Activated CD4-positive, alpha-beta T cell treated with anti-CD3 and anti-CD28 coated beads for 36 hours (primary cell): ENCODE results near the gene CBX4. TPM values are rescaled to one million over a fixed set of nuclear protein-coding genes. Genes with fewer than 3 reads are reported as not detected.
A peak's percentile ranks its signal among the peaks of the same experiment; 100 is the strongest.

ENCODE experiments used
- ATAC-seq: fragments of 200-7000 bp; cut with Tn5 transposase; one replicate; pipeline ENCODE4 v1.10.0; 2021; ENCODE audit warnings: mild to moderate bottlenecking, moderate library complexity
- CTCF ChIA-PET: fragments of 350-600 bp; sonication (Branson Sonifier 250); formaldehyde crosslinking; loops from one replicate; lab custom pipeline; 2021; ENCODE audit warnings: antibody characterized with exemption; lab: Charles Lee
- POLR2A ChIA-PET: fragments of 350-600 bp; sonication (Branson Sonifier 250); formaldehyde crosslinking; loops from one replicate; lab custom pipeline; 2021; ENCODE audit warnings: antibody characterized with exemption, inconsistent platforms; lab: Charles Lee
- DNase-seq: peaks from one replicate; pipeline ENCODE4 v3.0.0-alpha.2; 2020
- H3K27ac Mint-ChIP-seq: one replicate; pipeline ENCODE4 v1.8.0; 2021; ENCODE audit warnings: mixed read lengths
- H3K27me3 Mint-ChIP-seq: one replicate; pipeline ENCODE4 v1.8.0; 2021; ENCODE audit warnings: mixed read lengths
- H3K36me3 Mint-ChIP-seq: one replicate; pipeline ENCODE4 v1.8.0; 2021; ENCODE audit warnings: low read depth, mixed read lengths
- H3K4me1 Mint-ChIP-seq: one replicate; pipeline ENCODE4 v1.8.0; 2021; ENCODE audit warnings: mixed read lengths
- H3K4me3 Mint-ChIP-seq: one replicate; pipeline ENCODE4 v1.8.0; 2021; ENCODE audit warnings: mild to moderate bottlenecking, moderate library complexity, mixed read lengths
- H3K9me3 Mint-ChIP-seq: one replicate; pipeline ENCODE4 v1.8.0; 2021; ENCODE audit warnings: low read depth, mixed read lengths
- intact Hi-C, 2 experiments: fragments of 100-400 bp; cut with DNase I in 1 of 2; cut with micrococcal nuclease in 1 of 2; formaldehyde crosslinking; loops; one replicate each; pipeline versions ENCODE4 v1.14.2 to v1.15.1; 2022 to 2024; cut with DNase I, micrococcal nuclease
- total RNA-seq, 2 experiments: library from RNA; stranded (reverse); gene quantifications; one replicate each; pipeline ENCODE4 v1.2.3, GENCODE V29; 2021

Gene CBX4
- total RNA-seq, 2 experiments from 2014 or later, result 14.9 to 18.5 TPM

DNA sequence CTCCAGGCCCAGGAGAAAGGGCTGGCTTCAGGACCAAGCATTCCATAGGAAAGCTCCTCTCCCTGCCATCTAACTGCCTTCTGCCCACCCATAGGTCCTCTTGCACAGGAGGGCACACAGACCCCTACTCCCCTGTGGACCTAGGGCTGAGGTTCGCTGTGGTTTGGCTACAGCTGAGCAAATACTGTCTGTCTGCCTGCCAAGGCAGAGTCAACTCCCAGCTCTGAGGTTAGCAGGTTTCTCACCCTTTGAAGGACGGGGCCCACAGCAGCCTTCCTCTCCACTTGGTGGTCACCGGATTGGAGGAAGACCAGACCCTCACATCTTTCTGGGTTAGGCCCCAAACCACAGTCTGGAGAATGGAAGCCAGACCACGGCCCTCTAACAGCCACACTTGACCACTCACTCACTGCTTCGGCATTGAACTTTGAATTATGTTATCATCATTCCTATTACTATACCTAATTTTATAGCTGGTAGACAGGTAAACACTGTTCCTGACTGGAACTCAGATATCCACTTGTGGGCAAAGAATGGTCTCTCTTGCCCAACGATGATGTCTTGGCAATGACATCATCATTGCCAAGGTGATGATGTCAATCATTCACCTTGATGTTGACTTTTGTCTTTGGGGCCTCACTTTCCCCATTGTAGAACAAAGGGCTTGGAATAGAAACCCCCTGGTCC, 14.2 kb downstream of the CBX4 start:
- H3K27me3 Mint-ChIP-seq, result peaks cover 10% of the 10 kb centered on the region
- intact Hi-C loops, result no loop called here
- H3K9me3 Mint-ChIP-seq, result no peaks in the 10 kb centered on the region
- ChIA-PET CTCF (interaction anchor here (0.8 to 1.1 kb wide), 4 partner anchors 10 to 79 kb away, joined by 3 read pairs; partner anchors contain the start of gene CBX4), POLR2A (no interaction called here)
- peaks cover 8% of the 10 kb centered on the region for H3K4me1 Mint-ChIP-seq
- H3K4me3 Mint-ChIP-seq, result no peak overlapping the region
- no peak overlapping the region for H3K27ac Mint-ChIP-seq
- DNase-seq (no peak), ATAC-seq (no peak)
- no peaks in the 10 kb centered on the region for H3K36me3 Mint-ChIP-seq

DNA sequence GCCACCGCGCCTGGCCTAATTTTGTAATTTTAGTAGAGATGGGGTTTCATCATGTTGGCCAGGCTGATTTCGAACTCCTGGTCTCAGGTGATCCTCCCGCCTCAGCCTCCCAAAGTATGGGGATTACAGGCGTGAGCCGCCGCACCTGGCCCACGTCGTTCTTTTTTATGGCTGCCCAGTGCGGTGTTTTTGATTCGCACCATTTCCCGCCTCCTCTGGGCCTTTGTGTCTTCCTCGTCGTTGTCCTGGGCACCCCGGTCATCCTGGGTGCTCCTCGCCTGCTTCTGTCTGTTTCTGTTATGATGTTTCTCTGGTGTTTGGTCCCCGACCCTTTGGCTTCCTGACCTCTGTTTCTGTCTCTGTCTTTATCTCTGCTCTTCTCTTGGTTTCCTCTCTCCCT, 15.0 kb downstream of the CBX4 start:
- H3K4me1 Mint-ChIP-seq, result peaks cover 8% of the 10 kb centered on the region
- H3K9me3 Mint-ChIP-seq, result no peaks in the 10 kb centered on the region
- H3K27me3 Mint-ChIP-seq, result peaks cover 10% of the 10 kb centered on the region
- DNase-seq (no peak), ATAC-seq (no peak)
- no peak overlapping the region for H3K4me3 Mint-ChIP-seq
- no peak overlapping the region for H3K27ac Mint-ChIP-seq
- H3K36me3 Mint-ChIP-seq, result no peaks in the 10 kb centered on the region
- ChIA-PET POLR2A (no interaction called here), CTCF (interaction anchor here (1.0 kb wide), 1 partner anchor 9 kb away, joined by 4 read pairs; no protein-coding TSS in a partner anchor)
- intact Hi-C loops, result no loop called here

DNA sequence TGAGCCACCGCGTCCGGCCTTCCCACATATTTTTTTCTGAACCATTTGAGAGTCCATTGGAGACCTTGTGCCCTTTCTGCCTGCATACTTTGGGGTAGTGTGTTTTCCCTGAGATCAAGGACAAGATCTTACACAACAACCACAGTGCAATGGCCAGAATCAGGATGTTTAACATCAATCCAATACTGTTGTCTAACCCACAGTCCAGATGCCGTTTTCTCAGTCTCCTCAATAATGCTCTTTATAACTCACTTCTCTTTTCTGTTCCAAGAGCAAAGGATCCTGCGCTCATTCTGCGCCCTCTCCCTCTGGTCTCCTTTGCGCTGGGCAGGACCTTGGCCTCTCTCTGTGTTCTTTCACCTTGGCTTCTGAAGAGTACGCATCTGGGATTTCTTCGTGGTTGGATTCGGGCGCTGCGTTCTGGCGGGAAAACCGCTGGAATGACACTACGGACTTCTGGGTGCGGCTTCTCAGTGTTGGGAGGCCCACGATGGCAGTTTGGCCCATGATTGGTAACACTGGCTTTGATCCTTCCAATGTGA, 16.6 kb downstream of the CBX4 start:
- Mint-ChIP-seq H3K9me3 (no peaks in the 10 kb centered on the region), H3K36me3 (no peaks in the 10 kb centered on the region), H3K27ac (no peak overlapping the region), H3K4me3 (no peak overlapping the region), H3K4me1 (peaks cover 8% of the 10 kb centered on the region), H3K27me3 (peaks cover 12% of the 10 kb centered on the region)
- DNase-seq, result no peak
- ChIA-PET CTCF (no interaction called here), POLR2A (no interaction called here)
- no peak for ATAC-seq
- intact Hi-C loops, result no loop called here

DNA sequence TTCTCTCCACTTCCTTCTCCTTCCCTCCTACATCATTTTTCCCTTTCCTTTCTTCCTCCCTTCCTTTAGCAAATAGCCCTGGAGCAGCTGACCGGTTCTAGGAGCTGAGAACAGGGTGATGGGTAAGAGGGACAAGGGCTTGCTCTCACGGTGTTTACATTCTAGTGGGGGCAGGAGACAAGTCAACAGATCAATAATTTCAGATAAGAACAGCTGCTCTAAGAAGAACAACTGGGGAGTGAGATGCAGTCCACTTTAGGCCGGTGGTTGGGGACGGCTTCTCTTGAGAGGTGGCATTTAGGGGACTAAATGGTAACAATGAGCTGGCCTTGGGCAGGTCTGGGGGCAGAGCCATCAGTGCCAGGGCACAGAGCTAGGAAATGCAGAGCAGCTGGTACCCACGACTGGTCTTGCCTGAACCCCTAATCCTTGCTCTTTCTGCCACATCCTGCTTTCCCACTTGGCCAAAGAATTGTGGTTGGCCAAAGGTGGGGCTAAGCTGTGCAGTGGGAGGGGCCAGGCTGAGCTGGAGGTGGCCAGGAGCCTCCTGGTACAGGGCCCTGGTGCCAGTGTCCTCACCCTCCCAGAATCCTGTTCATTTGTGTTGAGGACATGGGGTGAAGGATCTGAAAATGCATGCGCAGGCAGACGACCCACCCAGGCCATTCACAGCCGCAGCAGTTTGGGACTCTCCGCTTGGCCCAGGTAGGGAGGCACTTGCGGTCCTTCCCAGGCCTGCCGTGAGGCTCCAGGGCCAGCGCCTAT, 17.7 kb downstream of the CBX4 start:
- H3K27ac Mint-ChIP-seq, result no peak overlapping the region
- intact Hi-C loops, result no loop called here
- no peaks in the 10 kb centered on the region for H3K9me3 Mint-ChIP-seq
- POLR2A ChIA-PET, result no interaction called here
- no peak for DNase-seq
- no peak for ATAC-seq
- peaks cover 9% of the 10 kb centered on the region for H3K27me3 Mint-ChIP-seq
- H3K4me1 Mint-ChIP-seq, result peaks cover 5% of the 10 kb centered on the region
- CTCF ChIA-PET, result interaction anchor here (0.6 to 1.4 kb wide), 4 partner anchors 12 to 1634 kb away, joined by 3 to 4 read pairs (median 4); no protein-coding TSS in a partner anchor
- no peaks in the 10 kb centered on the region for H3K36me3 Mint-ChIP-seq
- no peak overlapping the region for H3K4me3 Mint-ChIP-seq

DNA sequence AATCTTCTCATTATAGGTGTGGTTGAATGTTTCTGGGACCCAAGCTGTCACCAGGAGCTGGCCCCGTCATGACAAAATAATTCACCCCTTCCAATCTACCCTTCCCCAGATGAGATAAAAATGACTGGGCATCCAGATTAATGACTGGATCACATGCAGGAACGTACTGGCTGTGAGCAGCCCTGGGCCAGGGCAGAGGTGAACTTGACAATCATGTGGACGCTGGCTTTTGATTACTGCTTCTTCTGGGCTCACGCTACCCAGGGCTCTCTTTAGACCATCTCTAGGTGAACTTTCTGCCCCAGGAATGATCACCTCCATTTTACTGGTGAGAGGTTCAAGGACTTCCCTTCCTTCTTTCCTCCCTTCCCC, 18.3 kb downstream of the CBX4 start:
- Mint-ChIP-seq H3K4me1 (no peaks in the 10 kb centered on the region), H3K27ac (no peak overlapping the region), H3K36me3 (no peaks in the 10 kb centered on the region), H3K27me3 (peaks cover 15% of the 10 kb centered on the region), H3K9me3 (no peaks in the 10 kb centered on the region), H3K4me3 (no peak overlapping the region)
- intact Hi-C loops, result no loop called here
- ChIA-PET POLR2A (no interaction called here), CTCF (interaction anchor here (0.6 to 1.4 kb wide), 4 partner anchors 13 to 1634 kb away, joined by 3 to 4 read pairs (median 4); no protein-coding TSS in a partner anchor)
- ATAC-seq, result no peak
- DNase-seq, result no peak

DNA sequence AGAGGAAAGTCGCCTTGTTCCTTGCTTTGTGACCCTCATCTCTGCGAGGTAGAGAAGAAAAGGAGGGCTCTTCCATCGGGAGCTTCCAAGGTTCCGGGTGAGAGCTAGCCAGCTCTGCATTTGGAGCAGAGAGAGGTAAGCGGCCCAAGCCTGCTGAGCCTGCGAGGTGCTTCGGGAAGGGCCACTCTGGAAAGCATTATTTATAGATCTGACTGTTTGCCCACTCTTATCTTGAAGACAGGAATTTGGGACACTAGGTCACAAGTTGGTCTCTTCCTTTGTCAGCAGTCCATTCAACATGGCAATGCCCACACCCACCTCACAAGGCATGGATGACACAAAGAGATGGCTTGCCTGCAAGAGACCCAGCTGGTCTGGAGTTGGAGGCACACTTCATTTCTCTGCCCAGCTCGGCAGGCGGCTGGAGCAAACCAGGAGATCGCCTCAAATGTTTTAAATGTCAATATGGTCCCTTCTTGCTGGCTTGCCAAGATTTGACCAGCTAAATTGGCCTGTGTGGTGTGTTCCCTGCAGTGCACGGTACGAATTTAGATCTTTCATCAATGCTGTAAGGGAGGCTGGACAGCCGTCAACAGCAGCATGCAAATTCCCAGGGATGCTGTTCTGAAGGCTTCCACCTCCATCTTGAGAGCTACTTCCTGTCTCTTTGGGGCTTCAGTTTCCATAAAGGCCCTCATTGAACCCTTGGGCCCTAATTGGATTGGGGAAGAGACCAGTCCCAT, 19.5 kb downstream of the CBX4 start:
- H3K27me3 Mint-ChIP-seq, result peaks cover 16% of the 10 kb centered on the region
- CTCF ChIA-PET, result interaction anchor here (0.7 kb wide), 3 partner anchors 20 to 1360 kb away, joined by 3 to 5 read pairs (median 3); partner anchors contain the start of gene CBX4
- H3K9me3 Mint-ChIP-seq, result no peaks in the 10 kb centered on the region
- H3K4me1 Mint-ChIP-seq, result no peaks in the 10 kb centered on the region
- POLR2A ChIA-PET, result no interaction called here
- H3K4me3 Mint-ChIP-seq, result no peak overlapping the region
- no peak for DNase-seq
- intact Hi-C loops, result no loop called here
- H3K36me3 Mint-ChIP-seq, result no peaks in the 10 kb centered on the region
- ATAC-seq, result no peak
- no peak overlapping the region for H3K27ac Mint-ChIP-seq

DNA sequence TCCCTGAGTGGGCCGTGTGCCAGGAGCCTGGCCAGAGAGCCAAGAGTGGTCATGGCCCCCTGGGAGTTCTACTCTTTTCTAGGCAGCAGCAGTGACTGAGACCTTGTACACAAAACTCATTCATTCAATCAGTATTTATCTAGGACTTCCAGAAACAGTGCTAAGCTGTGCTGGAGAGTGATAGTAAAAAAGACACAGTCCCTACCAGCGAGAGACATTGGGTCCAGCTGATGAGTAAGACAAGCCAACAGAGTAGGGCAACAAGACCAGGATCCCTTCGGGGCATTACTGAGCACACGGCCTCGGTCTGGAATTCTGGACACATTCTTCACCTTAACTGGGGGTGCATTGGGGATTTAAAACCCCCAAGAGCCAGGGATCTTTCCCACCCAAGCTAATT, 20.2 kb downstream of the CBX4 start:
- ChIA-PET CTCF (interaction anchor here (0.7 kb wide), 1 partner anchor 263 kb away, joined by 3 read pairs; no protein-coding TSS in a partner anchor), POLR2A (no interaction called here)
- intact Hi-C loops, result no loop called here
- H3K9me3 Mint-ChIP-seq, result no peaks in the 10 kb centered on the region
- no peaks in the 10 kb centered on the region for H3K36me3 Mint-ChIP-seq
- H3K4me1 Mint-ChIP-seq, result peaks cover 5% of the 10 kb centered on the region
- no peak overlapping the region for H3K27ac Mint-ChIP-seq
- ATAC-seq (no peak), DNase-seq (no peak)
- H3K27me3 Mint-ChIP-seq, result peaks cover 18% of the 10 kb centered on the region
- H3K4me3 Mint-ChIP-seq, result no peak overlapping the region

DNA sequence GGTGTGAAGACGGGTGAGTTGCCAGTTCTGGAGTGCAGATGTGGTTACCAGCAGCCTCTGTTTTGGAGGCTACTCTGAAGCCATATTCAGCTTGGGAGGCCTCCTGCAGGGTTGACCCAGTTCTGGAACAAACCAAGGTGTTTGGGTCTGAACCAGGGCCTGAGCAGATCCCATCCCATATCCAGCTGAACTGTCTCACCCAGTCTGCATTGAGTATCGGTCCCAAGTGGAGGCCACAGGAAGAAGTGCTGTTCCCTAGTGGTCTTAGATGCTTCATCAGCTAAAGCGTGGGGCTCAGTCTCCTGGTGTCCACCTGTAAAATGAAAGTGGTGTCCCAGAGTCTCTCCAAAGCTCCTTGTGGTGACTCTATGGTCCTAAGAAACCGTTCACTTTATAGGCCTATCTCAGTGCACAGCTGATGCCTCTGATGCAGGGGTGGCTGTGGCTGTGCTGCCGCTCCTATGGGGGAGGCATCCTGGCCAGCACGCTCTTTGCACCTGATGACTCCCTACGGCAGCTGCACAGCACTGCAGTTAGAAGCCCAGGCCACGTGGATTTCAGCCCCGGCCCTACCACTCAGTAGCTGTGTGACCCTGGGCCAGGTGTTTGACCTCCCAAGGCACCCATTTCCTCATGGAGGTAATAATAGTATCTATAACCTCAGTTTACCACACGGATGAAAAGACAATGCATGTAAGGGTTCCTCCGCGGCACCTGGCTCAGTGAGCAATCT, 21.0 kb downstream of the CBX4 start:
- no peaks in the 10 kb centered on the region for H3K9me3 Mint-ChIP-seq
- POLR2A ChIA-PET, result no interaction called here
- intact Hi-C loops, result no loop called here
- no peak overlapping the region for H3K4me3 Mint-ChIP-seq
- H3K36me3 Mint-ChIP-seq, result no peaks in the 10 kb centered on the region
- no peak for ATAC-seq
- CTCF ChIA-PET, result interaction anchor here (0.7 to 1.5 kb wide), 7 partner anchors 9 to 193 kb away, joined by 3 to 6 read pairs (median 3); partner anchors contain the start of gene CBX4
- DNase-seq, result no peak
- H3K4me1 Mint-ChIP-seq, result peaks cover 6% of the 10 kb centered on the region
- no peak overlapping the region for H3K27ac Mint-ChIP-seq
- peaks cover 18% of the 10 kb centered on the region for H3K27me3 Mint-ChIP-seq

DNA sequence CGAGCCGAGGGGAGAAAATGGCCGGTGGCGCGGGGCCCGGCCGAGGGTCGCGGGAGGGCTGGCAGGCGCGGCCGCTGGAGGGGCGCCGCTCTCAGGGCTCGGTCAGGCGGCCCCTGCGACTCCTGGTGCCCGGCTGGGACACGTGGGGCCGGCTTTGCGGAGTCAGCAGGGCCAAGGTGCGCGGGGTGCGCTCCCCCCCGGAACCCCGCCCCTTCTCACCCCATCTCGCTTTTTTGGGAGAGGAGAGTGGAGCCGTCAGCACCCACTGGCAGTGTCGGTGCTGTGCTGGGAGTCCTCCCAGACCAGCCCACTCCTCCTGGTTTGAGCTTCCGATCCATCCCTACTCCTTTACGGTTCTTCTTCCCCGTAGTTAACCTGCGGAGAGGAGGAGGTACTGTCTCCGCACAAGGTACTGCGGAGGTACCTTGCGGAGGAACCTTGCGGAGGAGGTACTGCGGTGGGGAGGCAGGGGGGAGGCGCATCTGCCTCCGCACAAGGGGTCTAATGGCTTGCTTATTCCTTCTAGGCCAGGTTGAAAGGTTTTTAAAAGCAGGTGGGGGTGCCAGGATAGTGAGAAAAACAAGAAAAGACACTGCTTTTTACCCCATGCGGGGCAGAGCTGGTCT, 23.3 kb downstream of the CBX4 start:
- Mint-ChIP-seq H3K36me3 (no peaks in the 10 kb centered on the region), H3K27ac (no peak overlapping the region), H3K4me1 (peaks cover 16% of the 10 kb centered on the region), H3K4me3 (no peak overlapping the region), H3K27me3 (peaks cover 29% of the 10 kb centered on the region), H3K9me3 (no peaks in the 10 kb centered on the region)
- POLR2A ChIA-PET, result no interaction called here
- DNase-seq (no peak), ATAC-seq (no peak)
- CTCF ChIA-PET, result no interaction called here
- intact Hi-C loops, result no loop called here

DNA sequence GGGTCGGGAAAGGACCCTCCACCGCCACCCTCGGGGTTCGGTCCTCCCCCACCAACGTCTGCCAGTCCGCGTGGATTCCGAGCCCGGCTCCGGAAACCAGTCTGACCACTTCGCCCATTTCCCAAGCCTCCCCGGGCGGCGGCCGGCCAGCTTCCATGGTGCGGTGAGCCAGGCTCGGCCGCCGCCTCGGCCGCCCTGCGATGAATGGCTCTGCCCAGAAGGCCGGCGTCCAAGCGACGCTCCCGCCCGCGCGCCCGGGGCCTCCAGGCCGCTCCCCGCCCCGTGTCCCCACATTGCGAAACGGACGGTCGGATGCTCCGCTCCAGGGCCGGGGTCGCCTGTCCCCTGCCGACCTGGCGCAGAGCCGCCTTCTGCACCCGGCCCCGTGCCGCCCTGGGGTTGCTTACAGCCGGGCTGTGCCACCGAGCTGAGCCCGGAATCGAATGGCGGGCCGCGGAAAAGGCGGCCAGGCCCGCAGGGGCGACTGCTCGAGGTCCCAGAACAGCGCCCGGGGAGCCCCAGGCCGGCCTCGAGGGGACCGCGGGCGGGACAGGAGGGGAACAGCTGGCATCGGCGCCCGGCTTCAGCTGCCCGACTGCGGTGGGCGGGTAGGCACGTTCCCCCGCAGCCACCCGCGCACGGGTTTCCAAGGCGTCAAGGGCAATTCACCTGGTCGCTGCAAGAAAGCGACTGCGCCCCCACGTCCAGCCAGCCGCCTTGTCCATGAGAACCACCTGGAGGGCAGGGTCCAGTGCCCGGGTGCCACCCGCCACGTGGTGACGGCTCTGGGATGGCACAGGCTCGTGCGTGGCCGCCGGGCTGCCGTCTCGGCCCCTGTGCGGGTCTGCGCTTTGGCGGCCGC, 24.0 kb downstream of the CBX4 start:
- H3K27ac Mint-ChIP-seq, result no peak overlapping the region
- ChIA-PET CTCF (interaction anchor here (1.1 to 1.2 kb wide), 2 partner anchors 13 to 69 kb away, joined by 4 read pairs; no protein-coding TSS in a partner anchor), POLR2A (no interaction called here)
- ATAC-seq (no peak), DNase-seq (peak; percentile 36)
- H3K9me3 Mint-ChIP-seq, result no peaks in the 10 kb centered on the region
- intact Hi-C loops, result no loop called here
- H3K4me3 Mint-ChIP-seq, result no peak overlapping the region
- peaks cover 23% of the 10 kb centered on the region for H3K4me1 Mint-ChIP-seq
- peaks cover 34% of the 10 kb centered on the region for H3K27me3 Mint-ChIP-seq
- no peaks in the 10 kb centered on the region for H3K36me3 Mint-ChIP-seq
